Measurements from ENCODE around the gene CXCL12.

CXCL12 gene

DNA sequence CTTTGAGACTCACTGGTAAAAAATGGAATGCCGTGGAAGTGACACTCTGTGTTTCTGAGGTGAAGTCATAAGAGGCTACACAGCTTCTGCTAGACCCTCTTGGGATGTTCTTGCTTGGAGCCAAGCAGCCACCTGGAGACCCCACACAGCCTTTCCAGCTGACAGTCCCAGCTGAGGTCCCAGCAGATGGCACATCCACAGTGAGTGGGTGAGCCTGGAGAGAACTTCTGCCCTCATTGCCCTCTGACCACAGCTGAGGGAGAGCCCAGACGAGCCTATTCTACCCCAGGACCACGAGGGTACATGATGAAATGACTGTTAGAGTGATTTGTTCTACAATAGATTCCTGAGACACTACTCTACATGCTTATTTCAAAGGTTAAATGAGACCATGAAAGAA lies 44.3 kb downstream of the CXCL12 start:
- TF ChIP-seq OSR1 (CRISPR knock-in tag; IDR thresholded peaks at IDR 0.05), result no peak
- TF ChIP-seq, protein P1, sequence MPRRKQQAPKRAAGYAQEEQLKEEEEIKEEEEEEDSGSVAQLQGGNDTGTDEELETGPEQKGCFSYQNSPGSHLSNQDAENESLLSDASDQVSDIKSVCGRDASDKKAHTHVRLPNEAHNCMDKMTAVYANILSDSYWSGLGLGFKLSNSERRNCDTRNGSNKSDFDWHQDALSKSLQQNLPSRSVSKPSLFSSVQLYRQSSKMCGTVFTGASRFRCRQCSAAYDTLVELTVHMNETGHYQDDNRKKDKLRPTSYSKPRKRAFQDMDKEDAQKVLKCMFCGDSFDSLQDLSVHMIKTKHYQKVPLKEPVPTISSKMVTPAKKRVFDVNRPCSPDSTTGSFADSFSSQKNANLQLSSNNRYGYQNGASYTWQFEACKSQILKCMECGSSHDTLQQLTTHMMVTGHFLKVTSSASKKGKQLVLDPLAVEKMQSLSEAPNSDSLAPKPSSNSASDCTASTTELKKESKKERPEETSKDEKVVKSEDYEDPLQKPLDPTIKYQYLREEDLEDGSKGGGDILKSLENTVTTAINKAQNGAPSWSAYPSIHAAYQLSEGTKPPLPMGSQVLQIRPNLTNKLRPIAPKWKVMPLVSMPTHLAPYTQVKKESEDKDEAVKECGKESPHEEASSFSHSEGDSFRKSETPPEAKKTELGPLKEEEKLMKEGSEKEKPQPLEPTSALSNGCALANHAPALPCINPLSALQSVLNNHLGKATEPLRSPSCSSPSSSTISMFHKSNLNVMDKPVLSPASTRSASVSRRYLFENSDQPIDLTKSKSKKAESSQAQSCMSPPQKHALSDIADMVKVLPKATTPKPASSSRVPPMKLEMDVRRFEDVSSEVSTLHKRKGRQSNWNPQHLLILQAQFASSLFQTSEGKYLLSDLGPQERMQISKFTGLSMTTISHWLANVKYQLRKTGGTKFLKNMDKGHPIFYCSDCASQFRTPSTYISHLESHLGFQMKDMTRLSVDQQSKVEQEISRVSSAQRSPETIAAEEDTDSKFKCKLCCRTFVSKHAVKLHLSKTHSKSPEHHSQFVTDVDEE (CRISPR knock-in tag; IDR thresholded peaks at IDR 0.05), result no peak
- TF ChIP-seq BACH2 (CRISPR knock-in tag; IDR thresholded peaks at IDR 0.05; ENCODE audit: borderline replicate concordance), result no peak
- no peak for TF ChIP-seq ZFP3 (CRISPR knock-in tag; IDR thresholded peaks at IDR 0.05)
- no peak for TF ChIP-seq RARB (CRISPR knock-in tag; IDR thresholded peaks at IDR 0.05)
- no peak for TF ChIP-seq CSDC2 (CRISPR knock-in tag; IDR thresholded peaks at IDR 0.05)
- TF ChIP-seq, protein P2, sequence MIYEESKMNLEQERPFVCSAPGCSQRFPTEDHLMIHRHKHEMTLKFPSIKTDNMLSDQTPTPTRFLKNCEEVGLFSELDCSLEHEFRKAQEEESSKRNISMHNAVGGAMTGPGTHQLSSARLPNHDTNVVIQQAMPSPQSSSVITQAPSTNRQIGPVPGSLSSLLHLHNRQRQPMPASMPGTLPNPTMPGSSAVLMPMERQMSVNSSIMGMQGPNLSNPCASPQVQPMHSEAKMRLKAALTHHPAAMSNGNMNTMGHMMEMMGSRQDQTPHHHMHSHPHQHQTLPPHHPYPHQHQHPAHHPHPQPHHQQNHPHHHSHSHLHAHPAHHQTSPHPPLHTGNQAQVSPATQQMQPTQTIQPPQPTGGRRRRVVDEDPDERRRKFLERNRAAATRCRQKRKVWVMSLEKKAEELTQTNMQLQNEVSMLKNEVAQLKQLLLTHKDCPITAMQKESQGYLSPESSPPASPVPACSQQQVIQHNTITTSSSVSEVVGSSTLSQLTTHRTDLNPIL (CRISPR knock-in tag; IDR thresholded peaks at IDR 0.05; ENCODE audit: low read depth), result no peak
- TF ChIP-seq, protein P3, sequence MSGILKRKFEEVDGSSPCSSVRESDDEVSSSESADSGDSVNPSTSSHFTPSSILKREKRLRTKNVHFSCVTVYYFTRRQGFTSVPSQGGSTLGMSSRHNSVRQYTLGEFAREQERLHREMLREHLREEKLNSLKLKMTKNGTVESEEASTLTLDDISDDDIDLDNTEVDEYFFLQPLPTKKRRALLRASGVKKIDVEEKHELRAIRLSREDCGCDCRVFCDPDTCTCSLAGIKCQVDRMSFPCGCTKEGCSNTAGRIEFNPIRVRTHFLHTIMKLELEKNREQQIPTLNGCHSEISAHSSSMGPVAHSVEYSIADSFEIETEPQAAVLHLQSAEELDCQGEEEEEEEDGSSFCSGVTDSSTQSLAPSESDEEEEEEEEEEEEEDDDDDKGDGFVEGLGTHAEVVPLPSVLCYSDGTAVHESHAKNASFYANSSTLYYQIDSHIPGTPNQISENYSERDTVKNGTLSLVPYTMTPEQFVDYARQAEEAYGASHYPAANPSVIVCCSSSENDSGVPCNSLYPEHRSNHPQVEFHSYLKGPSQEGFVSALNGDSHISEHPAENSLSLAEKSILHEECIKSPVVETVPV (CRISPR knock-in tag; IDR thresholded peaks at IDR 0.05), result no peak
- TF ChIP-seq, protein P4, sequence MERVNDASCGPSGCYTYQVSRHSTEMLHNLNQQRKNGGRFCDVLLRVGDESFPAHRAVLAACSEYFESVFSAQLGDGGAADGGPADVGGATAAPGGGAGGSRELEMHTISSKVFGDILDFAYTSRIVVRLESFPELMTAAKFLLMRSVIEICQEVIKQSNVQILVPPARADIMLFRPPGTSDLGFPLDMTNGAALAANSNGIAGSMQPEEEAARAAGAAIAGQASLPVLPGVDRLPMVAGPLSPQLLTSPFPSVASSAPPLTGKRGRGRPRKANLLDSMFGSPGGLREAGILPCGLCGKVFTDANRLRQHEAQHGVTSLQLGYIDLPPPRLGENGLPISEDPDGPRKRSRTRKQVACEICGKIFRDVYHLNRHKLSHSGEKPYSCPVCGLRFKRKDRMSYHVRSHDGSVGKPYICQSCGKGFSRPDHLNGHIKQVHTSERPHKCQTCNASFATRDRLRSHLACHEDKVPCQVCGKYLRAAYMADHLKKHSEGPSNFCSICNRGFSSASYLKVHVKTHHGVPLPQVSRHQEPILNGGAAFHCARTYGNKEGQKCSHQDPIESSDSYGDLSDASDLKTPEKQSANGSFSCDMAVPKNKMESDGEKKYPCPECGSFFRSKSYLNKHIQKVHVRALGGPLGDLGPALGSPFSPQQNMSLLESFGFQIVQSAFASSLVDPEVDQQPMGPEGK (CRISPR knock-in tag; IDR thresholded peaks at IDR 0.05; ENCODE audit: borderline replicate concordance), result no peak
- no peak for TF ChIP-seq ZC3H10 (CRISPR knock-in tag; IDR thresholded peaks at IDR 0.05)
- TF ChIP-seq ZFP30 (CRISPR knock-in tag; IDR thresholded peaks at IDR 0.05), result no peak
- ATAC-seq, result no peak

DNA sequence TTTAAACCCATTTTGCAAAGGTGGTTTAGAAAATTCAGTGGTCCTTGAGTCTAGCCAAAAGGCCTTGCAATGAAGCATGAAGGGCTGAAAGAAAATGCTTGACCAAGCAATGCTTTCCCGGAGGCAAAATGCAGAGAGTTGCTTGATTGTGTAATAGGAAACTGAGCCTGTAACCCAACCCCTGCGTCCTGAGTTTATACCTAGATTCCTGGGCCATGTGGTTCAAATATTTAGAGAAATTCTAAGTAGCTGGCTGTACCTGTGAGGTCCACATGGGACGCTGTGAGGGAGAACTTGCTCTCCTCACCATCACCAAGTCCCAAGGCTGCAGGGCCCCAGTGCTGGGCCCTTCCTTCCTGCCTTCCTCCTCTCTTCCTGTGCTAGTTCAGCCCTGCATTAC lies 45.7 kb downstream of the CXCL12 start:
- ATAC-seq, result no peak
- TF ChIP-seq, protein P5, sequence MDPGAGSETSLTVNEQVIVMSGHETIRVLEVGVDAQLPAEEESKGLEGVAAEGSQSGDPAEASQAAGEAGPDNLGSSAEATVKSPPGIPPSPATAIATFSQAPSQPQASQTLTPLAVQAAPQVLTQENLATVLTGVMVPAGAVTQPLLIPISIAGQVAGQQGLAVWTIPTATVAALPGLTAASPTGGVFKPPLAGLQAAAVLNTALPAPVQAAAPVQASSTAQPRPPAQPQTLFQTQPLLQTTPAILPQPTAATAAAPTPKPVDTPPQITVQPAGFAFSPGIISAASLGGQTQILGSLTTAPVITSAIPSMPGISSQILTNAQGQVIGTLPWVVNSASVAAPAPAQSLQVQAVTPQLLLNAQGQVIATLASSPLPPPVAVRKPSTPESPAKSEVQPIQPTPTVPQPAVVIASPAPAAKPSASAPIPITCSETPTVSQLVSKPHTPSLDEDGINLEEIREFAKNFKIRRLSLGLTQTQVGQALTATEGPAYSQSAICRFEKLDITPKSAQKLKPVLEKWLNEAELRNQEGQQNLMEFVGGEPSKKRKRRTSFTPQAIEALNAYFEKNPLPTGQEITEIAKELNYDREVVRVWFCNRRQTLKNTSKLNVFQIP (CRISPR knock-in tag; IDR thresholded peaks at IDR 0.05; ENCODE audit: borderline replicate concordance, low read depth), result no peak
- TF ChIP-seq PPARA (CRISPR knock-in tag; IDR thresholded peaks at IDR 0.05; ENCODE audit: borderline replicate concordance) (no peak), TCF4 (CRISPR knock-in tag; IDR thresholded peaks at IDR 0.05; ENCODE audit: borderline replicate concordance) (no peak), ZNF8 (CRISPR knock-in tag; IDR thresholded peaks at IDR 0.05) (no peak), ZC3H10 (CRISPR knock-in tag; IDR thresholded peaks at IDR 0.05) (no peak), CSDC2 (CRISPR knock-in tag; IDR thresholded peaks at IDR 0.05) (no peak), ISL1 (CRISPR knock-in tag; IDR thresholded peaks at IDR 0.05) (no peak), ESRRG (CRISPR knock-in tag; IDR thresholded peaks at IDR 0.05) (no peak), ARNTL (CRISPR knock-in tag; IDR thresholded peaks at IDR 0.05; ENCODE audit: borderline replicate concordance, low read depth) (no peak), GLIS3 (CRISPR knock-in tag; IDR thresholded peaks at IDR 0.05) (no peak), SNAI2 (CRISPR knock-in tag; IDR thresholded peaks at IDR 0.05) (no peak), TOX (CRISPR knock-in tag; IDR thresholded peaks at IDR 0.05; ENCODE audit: borderline replicate concordance) (no peak), ZNF70 (CRISPR knock-in tag; IDR thresholded peaks at IDR 0.05) (no peak)

DNA sequence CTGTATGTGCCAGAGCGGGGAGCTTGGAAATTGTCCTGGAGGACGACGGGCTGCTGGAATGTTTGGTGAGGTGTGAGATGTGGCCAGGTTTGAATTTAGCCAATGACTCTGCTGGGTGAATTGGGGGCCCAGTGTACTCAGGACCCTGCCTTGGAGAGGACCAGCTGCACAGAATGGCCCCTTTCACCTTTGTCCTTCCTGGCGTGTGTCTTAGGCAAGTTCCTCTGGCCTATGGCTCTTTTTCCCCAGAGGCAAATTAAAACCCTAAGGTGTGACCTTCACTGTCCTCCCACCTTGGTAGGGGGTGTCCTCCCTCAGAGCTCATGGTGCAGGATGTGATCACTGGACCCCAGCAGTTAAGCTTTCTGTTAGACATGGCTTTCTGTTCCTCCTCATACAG lies 47.8 kb downstream of the CXCL12 start:
- TF ChIP-seq, protein P4 (CRISPR knock-in tag; IDR thresholded peaks at IDR 0.05; ENCODE audit: borderline replicate concordance), result no peak
- no peak for TF ChIP-seq SNAI2 (CRISPR knock-in tag; IDR thresholded peaks at IDR 0.05)
- no peak for TF ChIP-seq ZNF70 (CRISPR knock-in tag; IDR thresholded peaks at IDR 0.05)
- TF ChIP-seq RARB (CRISPR knock-in tag; IDR thresholded peaks at IDR 0.05), result no peak

More for the DNA sequence above, 47.8 kb downstream of the CXCL12 start:
- no peak for ATAC-seq
